Measurements from ENCODE around the gene TERT.

DNA sequence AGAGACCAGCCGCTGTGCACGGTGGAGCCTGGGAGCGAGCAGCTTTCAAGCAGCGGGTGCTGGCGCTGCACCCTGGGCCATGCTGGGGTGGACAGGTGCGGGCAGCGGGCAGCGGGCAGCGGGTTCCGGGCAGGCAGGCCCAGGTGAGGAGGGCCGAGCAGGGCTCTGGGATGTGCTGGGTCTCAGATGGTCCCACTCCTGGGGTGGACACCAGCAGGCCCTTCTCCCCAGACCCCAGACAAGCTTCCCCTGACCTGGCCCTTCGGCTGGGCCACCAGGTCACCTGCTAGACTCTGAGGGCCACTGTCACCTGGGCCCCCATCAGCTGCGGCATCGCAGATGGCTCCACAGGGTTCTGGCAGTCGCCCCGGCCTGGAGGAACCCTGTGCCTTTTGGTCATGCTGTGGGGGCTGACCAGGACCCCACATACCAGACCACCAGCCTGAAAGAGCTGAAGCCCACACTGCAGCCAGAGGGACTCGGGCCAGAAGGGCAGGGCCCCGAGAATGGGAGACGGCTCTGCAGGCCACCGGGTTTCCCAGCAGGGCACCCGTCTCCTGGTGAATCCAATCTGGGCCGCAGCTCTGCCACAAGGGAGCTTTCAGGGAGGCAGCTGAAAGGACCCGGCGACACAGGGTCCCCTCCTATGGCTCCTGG is 91.4 kb downstream of the TERT start:
- no peak for TF ChIP-seq POLR2A (IDR thresholded peaks at IDR 0.05; ENCODE audit: low read length)
- no peak for TF ChIP-seq GATA1 (IDR thresholded peaks at IDR 0.05; ENCODE audit: low read depth, low read length)
